ENCODE results near the gene POC5.
"Not testable (repeated sequence)": the region's sequence is repeated elsewhere in the genome, so short reads cannot be mapped to it uniquely, and the experiment has no call there.

POC5 gene

GRCh38 chr5:75701856-75702255 is 15.4 kb downstream of the POC5 start:
- Histone ChIP-seq H3K4me2 (ENCODE audit: low read length) (no peak overlapping the region), H3K27me3 (ENCODE audit: insufficient read depth, low read length) (no peaks in the 10 kb centered on the region), H4K20me1 (ENCODE audit: insufficient read depth, low read length) (no peaks in the 10 kb centered on the region), H2AFZ (ENCODE audit: low read length) (no peak overlapping the region), H3K9me2 (ENCODE audit: low read depth, low read length) (no peaks in the 10 kb centered on the region), H3K36me3 (ENCODE audit: insufficient read depth, low read length) (peaks cover 43% of the 10 kb centered on the region), H3F3A (ENCODE audit: insufficient read depth, low read length) (no peaks in the 10 kb centered on the region), H3K4me3 (ENCODE audit: low read depth, low read length, poor library complexity, severe bottlenecking) (no peak overlapping the region), H3K4me1 (ENCODE audit: insufficient read depth, low read length, severe bottlenecking) (no peaks in the 10 kb centered on the region), H3K79me2 (ENCODE audit: insufficient read depth, low read length) (no peaks in the 10 kb centered on the region), H3K9ac (ENCODE audit: low read length) (no peak overlapping the region), H3K9me3 (ENCODE audit: low read length) (no peaks in the 10 kb centered on the region), H3K27ac (ENCODE audit: low read depth, low read length, poor library complexity, severe bottlenecking) (no peak overlapping the region)
- TF ChIP-seq EZH2 (IDR thresholded peaks at IDR 0.05; ENCODE audit: borderline replicate concordance, low read length) (no peak), CTCF (IDR thresholded peaks at IDR 0.05; ENCODE audit: low read length) (no peak)

GRCh38 chr5:75695472-75696351 is 21.5 kb downstream of the POC5 start:
- H3K36me3 ChIP-seq (ENCODE audit: insufficient read depth, low read length), result peaks cover 22% of the 10 kb centered on the region
- not testable (repeated sequence) for H3K4me3 ChIP-seq (ENCODE audit: low read depth, low read length, poor library complexity, severe bottlenecking); H3K9me2 ChIP-seq (ENCODE audit: low read depth, low read length); H3K4me2 ChIP-seq (ENCODE audit: low read length); H2AFZ ChIP-seq (ENCODE audit: low read length); H3K27ac ChIP-seq (ENCODE audit: low read depth, low read length, poor library complexity, severe bottlenecking); H4K20me1 ChIP-seq (ENCODE audit: insufficient read depth, low read length); H3K27me3 ChIP-seq (ENCODE audit: insufficient read depth, low read length); H3K9me3 ChIP-seq (ENCODE audit: low read length); H3K79me2 ChIP-seq (ENCODE audit: insufficient read depth, low read length); H3F3A ChIP-seq (ENCODE audit: insufficient read depth, low read length); H3K4me1 ChIP-seq (ENCODE audit: insufficient read depth, low read length, severe bottlenecking); H3K9ac ChIP-seq (ENCODE audit: low read length)

- no peak overlapping the region for H3K9ac ChIP-seq (ENCODE audit: low read length)
- H3K9me3 ChIP-seq (ENCODE audit: low read length), result no peaks in the 10 kb centered on the region
- peaks cover 31% of the 10 kb centered on the region for H3K36me3 ChIP-seq (ENCODE audit: insufficient read depth, low read length)
- H2AFZ ChIP-seq (ENCODE audit: low read length), result no peak overlapping the region
- H4K20me1 ChIP-seq (ENCODE audit: insufficient read depth, low read length), result no peaks in the 10 kb centered on the region
- no peaks in the 10 kb centered on the region for H3K27me3 ChIP-seq (ENCODE audit: insufficient read depth, low read length)
- H3K4me2 ChIP-seq (ENCODE audit: low read length), result no peak overlapping the region
- H3K9me2 ChIP-seq (ENCODE audit: low read depth, low read length), result no peaks in the 10 kb centered on the region
- no peaks in the 10 kb centered on the region for H3K4me1 ChIP-seq (ENCODE audit: insufficient read depth, low read length, severe bottlenecking)
- H3F3A ChIP-seq (ENCODE audit: insufficient read depth, low read length), result no peaks in the 10 kb centered on the region
- H3K27ac ChIP-seq (ENCODE audit: low read depth, low read length, poor library complexity, severe bottlenecking), result no peak overlapping the region
- no peak overlapping the region for H3K4me3 ChIP-seq (ENCODE audit: low read depth, low read length, poor library complexity, severe bottlenecking)
- no peaks in the 10 kb centered on the region for H3K79me2 ChIP-seq (ENCODE audit: insufficient read depth, low read length)
- TF ChIP-seq CTCF (IDR thresholded peaks at IDR 0.05; ENCODE audit: low read length) (no peak), EZH2 (IDR thresholded peaks at IDR 0.05; ENCODE audit: borderline replicate concordance, low read length) (no peak)
These were observed 22.5 kb downstream of the POC5 start for GRCh38 chr5:75694781-75695180.

- Histone ChIP-seq H3K9me2 (ENCODE audit: low read depth, low read length) (no peaks in the 10 kb centered on the region), H3K4me3 (ENCODE audit: low read depth, low read length, poor library complexity, severe bottlenecking) (no peak overlapping the region), H3K79me2 (ENCODE audit: insufficient read depth, low read length) (no peaks in the 10 kb centered on the region), H3K4me2 (ENCODE audit: low read length) (no peak overlapping the region), H2AFZ (ENCODE audit: low read length) (no peak overlapping the region), H3F3A (ENCODE audit: insufficient read depth, low read length) (no peaks in the 10 kb centered on the region), H3K27me3 (ENCODE audit: insufficient read depth, low read length) (no peaks in the 10 kb centered on the region), H4K20me1 (ENCODE audit: insufficient read depth, low read length) (no peaks in the 10 kb centered on the region), H3K9me3 (ENCODE audit: low read length) (no peaks in the 10 kb centered on the region), H3K9ac (ENCODE audit: low read length) (no peak overlapping the region), H3K36me3 (ENCODE audit: insufficient read depth, low read length) (peaks cover 68% of the 10 kb centered on the region), H3K4me1 (ENCODE audit: insufficient read depth, low read length, severe bottlenecking) (no peaks in the 10 kb centered on the region), H3K27ac (ENCODE audit: low read depth, low read length, poor library complexity, severe bottlenecking) (no peak overlapping the region)
- TF ChIP-seq CTCF (IDR thresholded peaks at IDR 0.05; ENCODE audit: low read length) (no peak), EZH2 (IDR thresholded peaks at IDR 0.05; ENCODE audit: borderline replicate concordance, low read length) (no peak)
These were observed 26.6 kb downstream of the POC5 start for GRCh38 chr5:75690669-75691068.

Data from OCI-LY1 (cell line).